ENCODE data around the gene TYW1. TPM values are rescaled to one million over a fixed set of nuclear protein-coding genes. Genes with fewer than 3 reads are reported as not detected.
"Not testable (repeated sequence)": the region's sequence is repeated elsewhere in the genome, so short reads cannot be mapped to it uniquely, and the experiment has no call there.

TYW1 gene
- total RNA-seq, 1 donor from 2014 or later: 10.0 TPM

DNA sequence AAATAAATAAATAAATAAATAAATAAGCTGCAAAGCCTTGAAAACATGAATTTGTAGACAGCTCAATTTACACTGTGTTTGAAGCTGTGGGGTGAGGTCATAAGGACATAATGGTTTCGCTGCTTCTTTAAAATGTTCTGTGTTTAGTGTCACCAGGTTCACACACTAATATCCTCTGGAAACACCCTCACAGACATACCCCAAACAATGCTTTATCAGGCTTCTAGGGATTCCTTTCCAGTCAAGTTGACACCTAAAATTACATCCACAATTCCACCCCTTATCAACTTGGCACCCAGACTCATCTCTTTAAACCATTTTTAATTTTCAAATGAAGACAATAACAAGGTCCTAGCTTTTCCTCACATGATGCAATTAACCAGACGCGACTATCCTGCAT lies 7.1 kb upstream of the TYW1 start:
- DNase-seq; ATAC-seq (ENCODE audit: poor library complexity); intact Hi-C loops (cut with DNase I): not testable (repeated sequence)

GRCh38 chr7:66994051-66994450 lies 2.6 kb upstream of the TYW1 start:
- intact Hi-C loops (cut with DNase I); ATAC-seq (ENCODE audit: poor library complexity); DNase-seq: not testable (repeated sequence)

DNA sequence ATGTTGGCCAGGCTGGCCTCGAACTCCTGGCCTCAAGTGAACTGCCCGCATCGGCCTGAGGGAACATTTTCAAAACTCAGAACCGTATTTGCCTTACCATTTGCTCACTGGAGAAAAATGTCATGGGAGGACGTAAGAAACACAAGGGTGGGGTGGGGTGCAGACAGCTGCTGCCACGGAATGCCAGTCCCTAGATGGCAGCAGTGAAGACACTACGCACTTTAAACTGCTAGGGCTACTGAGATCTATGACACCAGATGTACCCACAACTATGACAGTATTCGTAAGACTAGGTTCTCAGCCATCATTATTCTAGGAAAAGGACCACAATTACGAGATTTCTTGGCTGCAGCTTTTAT lies 2.0 kb upstream of the TYW1 start:
- peak; percentile 71 for DNase-seq
- intact Hi-C loops (cut with DNase I): not testable (repeated sequence)

DNA sequence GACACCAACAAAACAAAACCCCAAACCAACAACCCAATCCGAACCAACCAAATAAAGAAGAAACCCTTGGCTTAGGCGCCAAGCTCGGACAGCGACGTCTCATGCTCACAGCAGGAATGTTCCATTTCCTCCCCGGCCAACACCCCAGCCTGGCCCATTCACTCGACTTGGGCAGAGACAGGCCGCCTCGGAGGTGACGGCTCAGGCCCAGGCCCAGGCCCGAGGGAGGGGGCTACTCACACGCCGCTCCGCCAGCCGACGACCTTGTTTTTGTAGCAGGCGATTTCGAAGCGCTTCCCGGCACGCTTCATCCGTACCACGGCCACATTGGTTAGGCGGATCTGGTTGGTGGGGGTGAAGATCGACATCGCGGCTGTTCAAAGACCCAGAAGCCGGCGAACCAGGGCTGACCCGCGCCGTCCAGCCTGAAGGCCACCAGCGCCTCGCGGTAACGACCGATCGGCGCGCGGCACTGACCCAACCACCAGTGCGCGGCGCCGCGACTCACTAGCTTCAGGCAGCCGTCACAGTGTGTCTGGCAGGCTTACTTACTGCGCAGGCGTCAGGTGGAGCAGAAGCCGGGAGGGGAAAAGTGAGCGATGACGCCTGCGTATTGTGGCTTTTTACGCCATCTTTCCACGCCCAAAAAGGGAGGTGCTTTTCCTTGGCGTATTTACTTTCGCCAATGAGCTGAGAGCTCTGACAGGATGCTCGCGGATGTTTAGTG lies 1.4 kb upstream of the TYW1 start, which contains the start of gene SBDS:
SBDS (minus strand) TSS at position 537 of the 727 bp plus-strand sequence; CDS start at position 368, 169 bp downstream.
- DNase-seq: peak; percentile 95
- ATAC-seq (ENCODE audit: poor library complexity): peak; percentile 90
- intact Hi-C loops (cut with DNase I): not testable (repeated sequence)

More for the DNA sequence above, 2.0 kb upstream of the TYW1 start:
- ATAC-seq (ENCODE audit: poor library complexity): peak; percentile 80

DNA sequence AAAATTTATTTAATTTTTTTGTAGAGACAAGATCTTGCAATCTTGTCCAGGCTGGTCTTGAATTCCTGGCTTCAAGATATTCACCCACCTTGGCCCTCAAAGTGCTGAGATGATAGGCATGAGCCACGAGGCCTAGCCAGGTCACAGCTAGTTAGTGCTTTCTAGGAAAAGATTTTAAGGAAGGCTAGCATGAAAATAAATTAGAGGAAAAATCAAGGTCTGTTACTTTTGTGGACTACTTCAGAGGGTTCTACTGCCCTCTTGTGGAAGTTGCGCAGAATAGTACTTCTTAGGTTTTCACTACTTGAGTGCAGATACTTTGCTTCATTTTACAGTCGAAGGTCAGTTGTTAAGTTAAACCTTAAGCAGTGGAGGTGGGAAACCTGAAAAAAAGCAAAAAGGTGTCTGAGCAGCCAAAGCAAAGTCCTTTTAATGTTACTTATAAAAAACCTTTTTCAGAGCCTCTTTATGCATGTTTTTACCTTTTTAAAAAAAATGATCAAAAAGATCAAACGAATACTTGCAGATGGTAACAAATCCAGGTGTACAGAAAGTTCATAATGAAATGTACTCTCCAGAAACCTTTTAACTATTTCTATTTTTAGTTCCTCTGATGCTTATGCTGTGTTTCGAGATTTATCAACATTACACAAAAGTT lies 4.1 kb downstream of the TYW1 start:
- DNase-seq; intact Hi-C loops (cut with DNase I); ATAC-seq (ENCODE audit: poor library complexity): not testable (repeated sequence)

DNA sequence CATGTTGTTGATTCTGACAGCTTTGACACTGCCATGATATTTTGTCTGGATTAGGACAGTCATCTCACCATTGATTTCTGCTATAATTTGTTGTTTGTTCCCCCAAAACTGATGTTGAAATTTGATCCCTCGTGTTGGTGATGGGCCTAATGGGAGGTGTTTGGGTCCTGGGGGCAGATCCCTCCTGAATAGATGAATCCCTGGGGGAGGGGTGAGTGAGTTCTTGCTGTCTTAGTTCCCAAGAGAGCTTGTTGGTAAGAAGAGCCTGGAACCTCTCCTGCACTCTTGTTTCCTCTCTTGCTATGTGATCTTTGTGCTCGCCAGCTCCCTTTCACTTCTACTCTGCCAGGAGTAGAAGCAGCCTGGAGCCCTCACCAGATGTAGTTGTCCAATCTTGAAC lies 7.5 kb downstream of the TYW1 start:
- ATAC-seq (ENCODE audit: poor library complexity); DNase-seq; intact Hi-C loops (cut with DNase I): not testable (repeated sequence)

DNA sequence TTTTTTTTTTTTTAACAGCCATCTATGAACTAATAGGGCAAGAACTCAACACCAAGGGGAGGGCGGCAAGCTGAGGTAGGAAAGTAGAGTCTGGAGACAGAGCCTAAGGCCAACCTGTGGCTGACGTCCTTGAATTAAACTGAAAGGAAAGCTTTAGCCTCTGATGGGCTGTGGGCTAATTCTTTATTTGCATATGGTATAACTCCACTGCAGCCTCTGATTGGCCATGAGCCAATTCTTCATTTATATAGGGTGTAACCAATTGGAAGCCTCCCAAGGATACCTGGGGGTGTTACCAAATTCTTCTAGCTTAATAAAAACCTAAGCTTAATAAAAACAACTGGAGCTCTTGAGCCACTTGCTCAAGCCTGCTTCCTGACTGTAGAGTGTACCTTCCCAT lies 10.3 kb downstream of the TYW1 start:
- intact Hi-C loops (cut with DNase I): no loop called here
- DNase-seq: no peak
- ATAC-seq (ENCODE audit: poor library complexity): no peak

DNA sequence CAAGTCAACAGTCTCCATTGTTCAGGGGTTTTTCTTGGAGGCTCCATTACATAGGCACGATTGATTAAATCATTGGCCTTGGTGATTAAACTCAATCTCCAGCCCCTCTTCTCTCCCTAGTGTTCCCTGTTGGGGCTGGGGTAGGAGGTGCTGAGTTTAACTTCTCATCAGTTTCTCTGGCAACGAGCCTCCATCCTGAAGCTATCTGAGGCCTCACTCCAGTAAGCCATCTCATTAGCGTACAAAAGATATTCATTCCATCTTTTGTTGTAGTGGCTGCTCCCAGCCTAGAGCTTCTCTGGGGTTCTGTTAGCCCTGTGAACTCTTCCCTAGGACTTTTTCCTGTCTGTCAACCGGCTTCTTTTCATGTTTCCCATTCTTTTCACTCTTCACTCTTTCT lies 11.6 kb downstream of the TYW1 start:
- no peak for ATAC-seq (ENCODE audit: poor library complexity)
- DNase-seq: no peak
- intact Hi-C loops (cut with DNase I): no loop called here

- intact Hi-C loops (cut with DNase I); DNase-seq; ATAC-seq (ENCODE audit: poor library complexity): not testable (repeated sequence)
Measured at GRCh38 chr7:67009677-67010076, 13.0 kb downstream of the TYW1 start.

- intact Hi-C loops (cut with DNase I); ATAC-seq (ENCODE audit: poor library complexity); DNase-seq: not testable (repeated sequence)
Measured at GRCh38 chr7:67014076-67014622, 17.5 kb downstream of the TYW1 start.

- DNase-seq; ATAC-seq (ENCODE audit: poor library complexity); intact Hi-C loops (cut with DNase I): not testable (repeated sequence)
Measured at GRCh38 chr7:67017971-67018370, 21.3 kb downstream of the TYW1 start.

DNA sequence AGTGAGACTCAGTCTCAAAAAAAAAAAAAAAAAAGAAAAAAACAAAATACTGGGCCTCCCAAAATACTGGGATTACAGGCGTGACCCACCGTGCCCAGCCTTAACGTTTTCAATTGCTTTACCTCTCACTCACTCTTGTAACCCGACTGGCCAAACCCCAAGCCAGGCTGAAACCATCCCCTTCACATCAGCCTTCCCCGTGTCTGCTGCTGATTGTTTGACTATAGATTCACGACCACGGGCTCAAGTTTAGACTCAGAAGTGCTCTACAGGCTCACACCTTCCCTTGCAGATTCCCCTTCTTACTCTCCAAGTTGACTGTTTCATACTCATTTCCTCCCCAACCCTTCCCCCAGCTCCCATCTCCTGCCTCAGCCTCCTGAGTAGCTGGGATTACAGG lies 22.3 kb downstream of the TYW1 start:
- ATAC-seq (ENCODE audit: poor library complexity) (no peak), DNase-seq (no peak)
- intact Hi-C loops (cut with DNase I): no loop called here

DNA sequence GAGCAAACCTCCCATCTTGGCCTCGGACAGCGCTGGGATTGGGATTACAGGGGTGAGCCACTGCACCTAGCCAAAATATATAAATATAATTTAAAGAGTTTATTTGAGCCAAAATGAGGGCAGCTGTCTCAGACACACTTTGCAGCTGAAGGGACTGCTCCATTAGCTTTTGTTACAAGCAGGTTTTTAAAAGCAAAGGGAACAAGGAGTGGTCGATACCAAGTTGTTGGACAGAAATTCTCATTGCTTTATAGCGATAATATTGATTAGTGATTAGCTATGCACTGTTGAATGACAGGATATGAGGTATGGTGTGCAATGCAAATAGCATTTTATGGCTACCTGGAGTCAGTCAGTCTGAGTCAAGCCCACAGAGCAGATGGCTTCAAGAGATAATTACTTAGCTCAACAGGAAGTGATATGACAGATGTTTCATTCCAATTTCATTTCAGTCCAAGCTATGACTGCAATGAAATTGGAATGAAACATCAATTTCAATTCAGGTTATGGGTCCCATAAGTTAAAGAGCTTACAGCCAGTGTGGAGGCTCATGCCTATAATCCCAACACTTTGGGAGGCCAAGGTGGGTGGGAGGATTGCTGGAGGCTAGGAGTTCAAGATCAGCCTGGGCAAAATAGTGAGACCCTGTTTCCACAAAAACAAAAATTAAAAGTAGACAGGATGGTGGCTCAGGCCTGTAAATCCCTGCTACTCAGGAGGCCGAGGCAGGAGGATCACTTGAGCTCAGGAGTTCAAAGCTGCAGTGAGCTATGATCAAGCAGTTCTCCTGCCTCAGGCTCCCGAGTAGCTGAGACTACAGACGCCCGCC lies 23.1 kb downstream of the TYW1 start:
- intact Hi-C loops (cut with DNase I): no loop called here
- ATAC-seq (ENCODE audit: poor library complexity) (no peak), DNase-seq (no peak)

GRCh38 chr7:67021260-67021659 lies 24.6 kb downstream of the TYW1 start:
- ATAC-seq (ENCODE audit: poor library complexity): peak; percentile 36
- DNase-seq: no peak
- intact Hi-C loops (cut with DNase I): no loop called here

GRCh38 chr7:67022511-67022910 lies 25.9 kb downstream of the TYW1 start:
- intact Hi-C loops (cut with DNase I): no loop called here
- no peak for DNase-seq
- peak; percentile 79 for ATAC-seq (ENCODE audit: poor library complexity)

GRCh38 chr7:67025459-67025858 lies 28.8 kb downstream of the TYW1 start:
- ATAC-seq (ENCODE audit: poor library complexity); intact Hi-C loops (cut with DNase I); DNase-seq: not testable (repeated sequence)

DNA sequence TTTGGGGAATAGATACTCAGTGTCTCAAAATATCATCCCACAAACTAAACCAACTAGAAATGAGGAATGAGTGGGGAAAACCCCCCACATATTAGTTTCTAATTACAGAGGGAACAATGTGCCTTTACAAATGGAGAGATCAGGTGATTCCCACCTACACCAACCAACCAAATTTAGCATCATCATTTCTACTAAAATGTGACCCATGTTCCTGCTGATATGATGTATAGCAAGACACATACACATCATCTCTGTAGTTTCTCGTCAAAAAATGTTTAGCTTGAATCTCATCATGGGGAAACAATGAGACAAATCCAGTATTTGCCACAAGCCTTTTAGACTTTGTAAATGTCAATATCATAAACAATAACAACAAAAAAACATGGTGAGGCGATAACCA lies 35.1 kb downstream of the TYW1 start:
- intact Hi-C loops (cut with DNase I); DNase-seq; ATAC-seq (ENCODE audit: poor library complexity): not testable (repeated sequence)

DNA sequence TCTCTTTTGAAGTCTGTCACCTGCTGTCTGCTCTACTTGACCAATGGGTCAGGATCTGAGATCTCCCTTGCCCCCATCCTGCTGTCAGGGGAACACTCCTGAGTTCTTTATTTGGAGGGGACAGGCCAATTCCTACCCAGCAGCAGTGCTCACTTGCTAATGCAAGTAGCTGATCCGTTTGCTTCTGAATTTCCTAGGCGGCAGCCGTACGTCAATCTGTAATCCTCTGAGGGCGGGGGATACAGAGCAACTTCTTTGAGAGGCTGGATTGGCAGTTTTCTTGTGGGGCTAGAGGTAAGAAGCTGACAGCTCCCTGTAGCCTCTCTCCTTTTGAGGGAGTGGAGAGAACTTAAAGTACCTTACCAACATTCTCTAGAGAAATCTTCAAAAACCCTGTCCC lies 36.6 kb downstream of the TYW1 start:
- intact Hi-C loops (cut with DNase I): no loop called here
- DNase-seq (no peak), ATAC-seq (ENCODE audit: poor library complexity) (no peak)

Data from Right ventricle myocardium superior (tissue), 1 donor.